GM18951 (cell line): Measurements from ENCODE around the gene ZNF644.

ENCODE experiments used
- POLR2A ChIP-seq: IDR thresholded peaks from 4 replicates; pipeline ENCODE4 v1.6.1; 2011; ENCODE audit warnings: mild to moderate bottlenecking; ENCODE audit not compliant: insufficient read length, insufficient read depth; ENCODE audit errors: extremely low read depth
- in situ Hi-C: fragments of 300-500 bp; cut with MboI; formaldehyde crosslinking; loops from one replicate; pipeline ENCODE4 v1.12.0; 2022; ENCODE audit warnings: low sequenced_read_pairs, mixed read lengths, inconsistent platforms; ENCODE audit not compliant: unreplicated experiment

The ZNF644 gene

DNA sequence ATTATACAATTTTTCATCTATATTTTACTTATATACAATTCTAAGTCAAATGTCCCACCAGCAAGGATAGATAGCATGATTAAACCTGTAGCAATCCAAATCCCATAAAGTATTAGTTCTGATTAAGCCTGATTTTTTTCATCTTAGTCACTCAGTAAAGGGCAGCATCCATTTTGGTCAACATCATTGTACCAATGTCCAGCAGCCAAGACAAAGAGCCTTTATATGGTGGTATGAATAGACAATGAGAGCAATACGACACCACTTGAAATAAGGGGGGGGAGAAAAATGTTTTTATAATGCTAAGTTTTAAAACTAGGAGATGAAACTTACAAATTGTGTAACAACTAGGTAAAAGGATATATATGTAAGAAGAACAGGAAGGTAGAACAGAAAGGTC, 7.4 kb downstream of the ZNF644 start:
- TF ChIP-seq POLR2A: no peak

DNA sequence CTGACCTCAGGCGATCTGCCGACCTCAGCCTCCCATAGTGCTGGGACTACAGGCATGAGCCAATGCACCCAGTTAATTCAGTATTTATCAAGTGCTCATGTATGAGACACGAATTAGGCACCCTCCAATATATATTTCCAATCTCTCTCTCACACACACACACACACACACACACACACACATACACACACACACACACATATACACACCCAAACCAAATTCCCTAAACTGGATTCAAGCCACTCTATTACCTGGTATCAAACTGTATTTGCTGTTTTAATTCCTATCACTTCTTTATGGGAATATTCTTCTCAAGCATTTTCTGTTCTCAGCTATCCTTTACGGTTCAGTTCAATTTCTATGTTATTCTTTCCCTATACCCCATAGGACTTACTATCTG, 8.5 kb downstream of the ZNF644 start:
- TF ChIP-seq POLR2A: no peak
- in situ Hi-C loops: no loop called here

More for the DNA sequence above, 7.4 kb downstream of the ZNF644 start:
- in situ Hi-C loops: no loop called here

- in situ Hi-C loops: no loop called here
Measured at GRCh38 chr1:91012196-91012595, 9.6 kb downstream of the ZNF644 start.

GRCh38 chr1:91011726-91012125, 10.1 kb downstream of the ZNF644 start:
- TF ChIP-seq POLR2A: no peak
- in situ Hi-C loops: no loop called here

More at GRCh38 chr1:91012196-91012595, 9.6 kb downstream of the ZNF644 start:
- no peak for TF ChIP-seq POLR2A

GRCh38 chr1:91007827-91008226, 14.0 kb downstream of the ZNF644 start:
- no peak for TF ChIP-seq POLR2A
- in situ Hi-C loops: no loop called here

DNA sequence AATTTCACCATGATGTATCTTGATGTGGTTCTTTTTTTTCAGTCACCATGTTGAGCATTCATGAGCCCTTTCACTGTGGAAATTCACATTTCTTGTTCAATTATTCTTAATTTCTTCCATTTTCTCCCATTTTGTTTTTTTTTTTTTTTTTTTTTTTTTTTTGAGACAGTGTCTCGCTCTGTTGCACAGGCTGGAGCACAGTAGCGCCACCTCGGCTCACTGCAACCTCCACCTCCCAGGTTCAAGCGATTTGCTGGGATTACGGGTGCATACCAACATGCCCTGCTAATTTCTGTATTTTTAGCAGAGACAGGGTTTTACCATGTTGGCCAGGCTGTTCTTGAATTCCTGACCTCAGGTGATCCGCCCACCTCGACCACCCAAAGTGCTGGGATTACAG, 14.7 kb downstream of the ZNF644 start:
- no peak for TF ChIP-seq POLR2A
- in situ Hi-C loops: no loop called here

- in situ Hi-C loops: no loop called here
- TF ChIP-seq POLR2A: no peak
Measured at GRCh38 chr1:91006113-91006908, 15.5 kb downstream of the ZNF644 start.

- in situ Hi-C loops: no loop called here
- no peak for TF ChIP-seq POLR2A
Measured at GRCh38 chr1:91005285-91005684, 16.6 kb downstream of the ZNF644 start.

DNA sequence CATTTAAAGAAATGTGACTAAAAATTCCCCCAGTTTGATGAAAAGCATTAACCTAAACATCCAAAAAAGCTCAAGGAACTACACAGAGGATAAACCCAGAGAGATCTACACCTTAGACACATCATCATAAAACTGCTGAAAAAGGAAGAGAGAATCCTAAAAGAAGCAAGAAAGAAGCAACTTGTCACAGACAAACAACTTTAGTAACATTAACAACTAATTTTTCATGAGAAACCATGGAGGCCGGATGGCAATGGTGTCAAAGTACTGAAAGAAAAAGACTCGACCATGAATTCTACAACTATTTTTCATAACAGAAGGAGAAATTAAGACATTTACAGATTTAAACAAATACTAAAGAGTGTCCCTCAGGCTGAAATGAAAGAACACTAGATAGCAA, 17.7 kb downstream of the ZNF644 start:
- in situ Hi-C loops: no loop called here
- no peak for TF ChIP-seq POLR2A

- no peak for TF ChIP-seq POLR2A
- in situ Hi-C loops: no loop called here
Measured at GRCh38 chr1:90996742-90997413, 25.0 kb downstream of the ZNF644 start.

DNA sequence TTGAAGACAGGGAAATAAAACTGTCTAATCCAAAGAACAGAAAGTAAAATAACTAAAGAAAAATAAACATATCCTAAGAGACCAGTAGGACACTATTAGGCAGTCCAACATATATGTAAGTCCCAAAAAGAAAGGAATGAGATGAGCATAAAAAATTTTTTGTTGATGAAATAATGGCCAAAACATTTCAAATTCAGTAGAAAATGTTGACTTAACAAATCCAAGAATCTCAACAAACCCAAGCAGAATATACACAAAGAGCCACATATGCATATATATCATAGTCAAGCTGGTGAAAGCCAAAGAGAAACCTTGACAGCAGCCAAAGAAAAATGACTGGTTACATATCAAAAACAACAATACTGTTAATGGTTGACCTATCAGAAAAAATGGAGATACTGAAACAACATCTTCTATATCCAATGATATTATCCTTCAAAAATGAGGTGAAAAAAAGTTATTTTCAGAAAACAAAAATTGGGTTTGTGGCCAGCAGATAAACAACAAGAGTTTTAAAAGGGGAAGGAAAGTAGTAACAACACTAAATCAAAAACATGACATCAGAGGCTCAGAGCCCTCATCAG, 26.4 kb downstream of the ZNF644 start:
- no peak for TF ChIP-seq POLR2A
- in situ Hi-C loops: no loop called here

GRCh38 chr1:90994461-90994860, 27.4 kb downstream of the ZNF644 start:
- TF ChIP-seq POLR2A: no peak
- in situ Hi-C loops: no loop called here

GRCh38 chr1:90993245-90993644, 28.6 kb downstream of the ZNF644 start:
- TF ChIP-seq POLR2A: no peak
- in situ Hi-C loops: no loop called here

DNA sequence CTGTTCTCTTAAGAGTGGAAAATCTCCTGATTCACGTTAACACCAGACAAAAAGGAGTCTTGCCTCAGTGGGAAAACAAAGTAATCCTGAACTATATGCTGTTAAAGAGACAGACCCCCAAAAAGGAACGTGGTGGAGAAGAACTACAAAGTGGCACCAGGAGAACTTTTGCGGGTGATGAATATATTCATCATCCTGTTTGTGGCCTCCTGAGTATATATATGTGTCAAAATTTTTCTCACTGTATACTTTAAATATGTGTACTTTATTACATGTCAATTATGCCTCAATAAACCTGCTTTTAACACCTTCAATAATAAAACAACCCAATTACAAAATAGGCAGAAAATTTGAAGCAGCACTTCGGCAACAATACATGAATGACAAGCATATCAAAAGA, 31.1 kb downstream of the ZNF644 start:
- in situ Hi-C loops: no loop called here
- TF ChIP-seq POLR2A: no peak

GRCh38 chr1:90989990-90990389, 31.8 kb downstream of the ZNF644 start:
- in situ Hi-C loops: no loop called here
- no peak for TF ChIP-seq POLR2A
